GM12801 (cell line): ENCODE measurements around the gene SEL1L2.

Source experiments
- CTCF ChIP-seq: IDR thresholded peaks from one replicate; pipeline ENCODE4 v1.5.1; 2011; ENCODE audit warnings: control low read depth; ENCODE audit not compliant: insufficient read length; ENCODE audit errors: extremely low read depth

The SEL1L2 gene

GRCh38 chr20:13799974-13800373 is 190.4 kb downstream of the SEL1L2 start:
- no peak for TF ChIP-seq CTCF
